GM19328 (cell line): ENCODE data around the gene CABCOCO1.

ENCODE experiments used
- ATAC-seq: cut with Tn5 transposase; IDR thresholded peaks from one replicate; pipeline ENCODE4 v1.9.1; 2021; ENCODE audit warnings: mild to moderate bottlenecking, moderate library complexity; ENCODE audit not compliant: unreplicated experiment

The CABCOCO1 gene

GRCh38 chr10:61779950-61780659 lies 117.4 kb downstream of the CABCOCO1 start:
- no peak for ATAC-seq

DNA sequence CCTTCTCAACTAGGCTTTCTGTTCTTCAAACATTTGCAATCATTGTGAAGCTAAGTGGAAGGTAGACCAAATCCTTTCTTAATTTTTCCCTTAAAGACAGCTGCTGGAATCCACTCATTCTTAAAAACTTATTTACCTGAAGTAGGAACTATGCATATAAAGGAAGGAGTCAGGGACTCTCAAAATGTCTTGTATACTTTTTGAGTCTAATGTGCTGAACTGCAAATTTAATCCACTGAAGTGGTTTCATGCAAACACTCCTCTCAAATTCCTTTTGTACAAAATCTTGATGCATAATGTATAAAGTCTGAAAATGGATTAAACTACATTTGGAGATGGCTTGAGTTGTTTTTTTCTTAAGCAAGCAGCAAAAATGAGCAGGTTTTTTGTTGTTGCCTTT lies 118.0 kb downstream of the CABCOCO1 start:
- ATAC-seq = no peak

DNA sequence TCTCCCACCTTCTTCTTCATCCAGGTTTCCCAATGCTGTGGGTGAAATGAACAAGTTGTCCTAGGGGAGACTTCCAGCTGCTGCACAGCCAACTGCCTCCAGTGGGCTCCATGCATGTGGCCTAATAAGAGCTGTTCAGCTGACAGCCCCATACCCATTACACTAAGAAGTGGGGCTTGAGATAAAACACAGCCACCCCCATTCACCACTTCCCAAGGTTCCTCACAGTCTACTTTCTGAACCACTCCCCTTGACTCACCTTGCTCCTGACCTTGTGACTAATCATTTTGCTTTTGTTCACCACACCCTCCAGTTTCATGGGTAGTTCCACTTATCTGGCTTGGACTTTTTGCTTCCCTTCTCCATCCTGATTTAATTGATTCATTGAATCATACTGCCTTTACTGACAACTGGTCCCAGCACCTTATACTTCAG lies 119.3 kb downstream of the CABCOCO1 start:
- ATAC-seq = no peak

GRCh38 chr10:61784354-61785133 lies 121.8 kb downstream of the CABCOCO1 start:
- no peak for ATAC-seq

GRCh38 chr10:61785473-61786105 lies 122.9 kb downstream of the CABCOCO1 start:
- ATAC-seq = no peak

- ATAC-seq = peak; percentile 95
Observed at GRCh38 chr10:61786728-61787127, 124.0 kb downstream of the CABCOCO1 start.

DNA sequence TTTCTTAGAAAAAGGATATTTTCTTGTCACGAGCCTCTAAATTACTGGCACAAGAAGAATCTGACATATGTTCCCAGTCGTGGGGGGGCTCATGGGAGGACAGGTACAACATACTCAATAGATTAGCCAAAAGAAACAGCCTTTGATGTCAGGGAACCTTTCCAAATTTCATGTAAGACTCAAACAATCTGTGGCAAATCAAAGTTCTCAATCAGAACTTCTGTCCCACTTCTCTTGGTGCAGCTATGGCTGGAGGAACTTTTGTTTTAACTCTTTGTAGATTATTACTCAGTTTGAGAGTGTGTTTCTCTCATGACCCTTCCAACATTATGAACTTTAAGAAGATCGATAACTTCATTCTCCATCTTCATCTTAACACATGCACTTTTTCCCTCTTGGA lies 124.4 kb downstream of the CABCOCO1 start:
- no peak for ATAC-seq

DNA sequence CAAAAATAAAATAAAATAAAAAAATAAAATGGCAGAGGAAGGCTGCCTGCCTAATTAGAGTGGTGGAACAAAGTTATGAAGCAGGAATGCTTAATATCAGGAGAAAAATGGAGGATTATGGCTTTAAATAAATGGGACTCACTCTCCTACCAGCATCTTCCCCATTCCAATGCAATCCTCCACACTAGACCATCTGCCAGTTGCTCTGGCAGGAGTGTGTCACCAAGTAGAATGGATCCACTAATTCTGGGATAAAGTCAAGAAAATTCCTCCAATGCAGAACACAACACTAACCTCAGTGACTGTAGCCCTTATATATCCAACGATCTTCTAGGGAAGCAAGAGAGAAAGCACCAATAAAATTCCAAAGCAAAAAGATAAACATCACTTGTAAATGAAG lies 126.3 kb downstream of the CABCOCO1 start:
- ATAC-seq = no peak

DNA sequence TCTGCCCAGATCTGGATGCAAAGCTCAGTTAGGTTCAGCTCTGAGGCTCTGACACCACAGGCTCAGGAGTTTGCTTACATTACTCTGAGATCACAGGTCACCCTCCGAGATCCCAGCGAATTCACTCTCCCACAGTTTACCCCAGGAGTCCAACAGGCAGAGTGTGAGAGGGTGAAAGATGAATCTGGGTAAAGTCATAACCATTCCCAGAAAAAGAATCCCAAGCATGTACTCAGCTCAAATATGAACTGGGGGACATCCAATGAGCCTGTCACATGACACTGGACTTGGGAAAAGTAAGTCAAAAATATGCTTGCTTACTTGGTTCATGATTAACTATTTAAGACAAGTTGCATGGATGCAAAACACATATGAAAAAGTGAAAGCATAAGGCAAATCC lies 128.5 kb downstream of the CABCOCO1 start:
- ATAC-seq = no peak

DNA sequence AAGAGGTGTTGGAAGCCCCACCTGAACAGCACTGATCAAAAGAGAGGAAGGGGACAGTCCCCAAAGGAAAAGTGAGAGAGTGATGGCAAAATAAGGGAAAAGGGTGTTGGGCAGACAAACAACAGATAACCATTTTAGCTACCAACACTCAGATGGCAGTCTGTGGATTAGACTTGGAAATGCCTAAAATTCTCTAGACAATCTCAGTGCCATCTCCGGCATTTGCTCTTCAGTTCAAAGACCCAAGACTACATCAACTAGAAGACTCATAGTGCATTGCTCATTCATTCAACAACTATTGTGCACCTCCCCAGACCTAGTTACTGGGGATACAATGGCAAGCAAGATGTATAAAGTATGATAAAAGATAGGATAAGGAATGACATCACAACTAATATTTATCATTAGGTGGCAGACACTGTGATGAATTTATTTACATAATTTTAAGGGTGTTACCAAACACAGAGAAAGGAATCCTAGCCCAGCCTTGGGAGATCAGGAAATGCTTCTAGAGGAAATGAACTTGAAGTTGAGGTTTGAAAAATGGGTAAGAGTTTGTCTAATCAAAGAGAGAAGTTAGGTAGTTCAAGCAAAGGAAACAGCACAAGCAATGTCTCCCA lies 129.5 kb downstream of the CABCOCO1 start:
- ATAC-seq = no peak

- ATAC-seq = no peak
Observed at GRCh38 chr10:61792921-61793320, 130.2 kb downstream of the CABCOCO1 start.

DNA sequence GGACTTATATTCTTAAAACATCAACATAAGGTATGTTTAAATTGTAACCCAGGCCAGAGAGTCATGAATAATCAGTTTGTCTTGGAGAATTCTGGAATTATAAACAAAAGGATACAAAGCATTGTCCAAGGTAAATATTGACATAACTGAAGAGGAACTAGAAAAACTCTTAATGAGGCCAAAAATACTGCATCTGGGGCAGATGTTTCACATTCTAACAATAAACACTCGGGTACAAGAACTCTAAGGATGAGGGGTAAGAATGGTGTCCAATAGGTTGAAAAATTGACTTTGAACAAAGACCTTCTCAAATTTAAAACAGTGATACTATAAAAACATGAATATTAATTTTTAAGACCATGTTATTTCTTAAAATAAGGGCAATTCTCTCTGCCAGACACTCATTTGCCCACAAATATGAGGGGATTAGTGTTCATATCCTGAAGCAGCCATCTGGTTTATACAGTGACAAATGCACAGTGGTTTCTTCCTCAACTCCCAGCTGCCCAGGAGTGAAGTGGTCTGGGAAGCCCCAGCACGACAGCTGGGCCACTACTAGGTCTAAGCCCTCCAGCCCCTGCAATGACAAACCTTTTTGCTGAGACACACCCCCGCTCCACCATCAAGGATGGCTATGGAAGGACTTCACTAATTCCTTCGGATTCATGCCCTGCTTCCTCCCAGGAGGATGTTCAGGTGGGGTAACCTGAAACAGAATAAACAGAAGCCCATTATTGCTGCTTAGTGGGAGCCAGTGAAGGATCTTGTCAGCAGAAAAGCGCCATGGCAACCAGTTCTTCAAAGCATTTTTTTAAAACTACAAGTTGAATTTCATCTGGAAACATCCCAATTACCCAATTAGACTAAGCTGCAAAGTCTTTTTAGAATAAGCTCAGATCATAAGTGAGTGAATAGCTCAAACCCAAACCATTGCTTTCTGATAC lies 131.3 kb downstream of the CABCOCO1 start:
- ATAC-seq = no peak

- no peak for ATAC-seq
Observed at GRCh38 chr10:61795147-61795546, 132.4 kb downstream of the CABCOCO1 start.

GRCh38 chr10:61795551-61795950 lies 132.8 kb downstream of the CABCOCO1 start:
- ATAC-seq = no peak

- ATAC-seq = no peak
Observed at GRCh38 chr10:61796785-61797184, 134.1 kb downstream of the CABCOCO1 start.

GRCh38 chr10:61797304-61798153 lies 134.8 kb downstream of the CABCOCO1 start:
- no peak for ATAC-seq

DNA sequence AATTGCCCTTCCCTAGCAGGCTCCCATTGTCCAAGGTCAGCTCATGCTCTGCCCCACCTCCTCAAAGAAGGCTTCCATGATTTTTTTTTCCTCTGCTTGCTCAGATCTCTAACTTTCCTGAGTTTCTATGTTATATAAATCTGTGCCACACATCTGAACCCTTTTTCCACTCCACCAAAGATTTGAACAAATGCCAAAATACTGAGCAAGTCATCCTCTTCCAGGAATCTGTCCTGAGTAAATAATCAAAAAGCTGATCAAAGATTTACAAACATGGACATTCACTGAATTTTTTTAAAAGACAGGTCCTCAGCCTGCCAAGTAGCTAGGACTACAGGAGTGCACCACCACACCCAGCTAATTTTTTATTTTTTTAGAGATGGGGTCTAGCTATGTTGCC lies 136.0 kb downstream of the CABCOCO1 start:
- ATAC-seq = no peak

GRCh38 chr10:61801484-61801883 lies 138.8 kb downstream of the CABCOCO1 start:
- ATAC-seq = no peak

GRCh38 chr10:61803269-61803668 lies 140.5 kb downstream of the CABCOCO1 start:
- ATAC-seq = no peak
